Thoracic aorta (tissue), 2 donors: ENCODE measurements around the gene GMDS. TPM values are rescaled to one million over a fixed set of nuclear protein-coding genes. Genes with fewer than 3 reads are reported as not detected.

ENCODE experiments used
- ATAC-seq: fragments of 150-250 bp; one replicate; pipeline ENCODE4 v1.8.0; 2017; ENCODE audit warnings: low read depth; ENCODE audit not compliant: insufficient number of reproducible peaks, low FRiP score
- DNase-seq: peaks from one replicate; pipeline ENCODE4 v3.0.0-alpha.2; 2020; ENCODE audit warnings: low spot score
- H3K27ac ChIP-seq, 2 donors: fragments of 200-600 bp; sonication (generic); 1 replicate in 1 of 2; 2 replicates in 1 of 2; pipeline ENCODE4 v1.5.1; 2016; ENCODE audit warnings: mild to moderate bottlenecking in 2 of 2, moderate library complexity in 2 of 2
- H3K27me3 ChIP-seq: fragments of 200-600 bp; sonication (generic); replicated peaks from 2 replicates; pipeline ENCODE4 v1.6.0; 2016; ENCODE audit warnings: mild to moderate bottlenecking; ENCODE audit not compliant: insufficient read depth
- H3K36me3 ChIP-seq: fragments of 200-600 bp; sonication (generic); one replicate; pipeline ENCODE4 v1.5.1; 2016
- H3K4me1 ChIP-seq, 2 donors: fragments of 200-600 bp; sonication (generic); 1 replicate in 1 of 2; 2 replicates in 1 of 2; pipeline versions ENCODE4 v1.5.1 to v1.6.0; 2016; ENCODE audit warnings: low read depth in 2 of 2, mild to moderate bottlenecking in 1 of 2; ENCODE audit not compliant: control insufficient read depth in 1 of 2
- H3K4me3 ChIP-seq: fragments of 200-600 bp; sonication (generic); 2 replicates; pipeline ENCODE4 v1.5.1; 2016; ENCODE audit warnings: mild to moderate bottlenecking
- H3K9me3 ChIP-seq: fragments of 200-600 bp; sonication (generic); 2 replicates; pipeline ENCODE4 v1.5.1; 2016
- total RNA-seq, 2 donors: library from RNA; depleted of rRNA; stranded (reverse); fragments of >200 nt; gene quantifications; one replicate each; pipeline versions ENCODE4 v1.1.0 to v1.2.3, GENCODE V29; 2016
- TF ChIP-seq, protein P1 (sequence below): fragments of 200-600 bp; sonication (generic); IDR thresholded peaks from one replicate; pipeline ENCODE4 v1.5.1; 2019; ENCODE audit warnings: antibody characterized with exemption

The GMDS gene
- total RNA-seq, 2 donors from 2014 or later = 87.8 to 87.9 TPM

DNA sequence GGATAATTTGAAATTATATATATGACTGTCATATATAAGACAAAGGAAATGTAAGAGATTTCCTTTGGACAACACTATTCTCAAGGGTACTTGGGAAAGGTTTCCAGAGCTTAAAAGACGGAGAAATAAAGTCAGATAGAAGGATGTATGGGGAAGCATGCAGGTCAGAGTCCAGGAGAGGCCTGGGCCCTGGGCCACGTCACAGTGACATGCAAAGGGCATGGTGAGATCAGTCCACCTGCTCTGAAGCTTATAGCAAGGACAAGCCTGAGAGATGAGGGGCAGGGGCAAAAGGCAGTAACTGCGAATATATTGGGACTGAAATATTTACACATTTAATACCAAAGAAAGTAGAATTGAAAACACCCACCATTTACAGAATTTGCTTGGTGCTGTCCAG lies 24.6 kb upstream of the GMDS start:
- ATAC-seq (no peak), DNase-seq (no peak)
- Histone ChIP-seq H3K4me3 (no peak overlapping the region), H3K36me3 (no peaks in the 10 kb centered on the region), H3K27me3 (no peaks in the 10 kb centered on the region), H3K4me1 (peaks cover 1 to 7% of the 10 kb centered on the region in 2 donors), H3K9me3 (no peaks in the 10 kb centered on the region), H3K27ac (no peak overlapping the region)
- TF ChIP-seq, protein P1, sequence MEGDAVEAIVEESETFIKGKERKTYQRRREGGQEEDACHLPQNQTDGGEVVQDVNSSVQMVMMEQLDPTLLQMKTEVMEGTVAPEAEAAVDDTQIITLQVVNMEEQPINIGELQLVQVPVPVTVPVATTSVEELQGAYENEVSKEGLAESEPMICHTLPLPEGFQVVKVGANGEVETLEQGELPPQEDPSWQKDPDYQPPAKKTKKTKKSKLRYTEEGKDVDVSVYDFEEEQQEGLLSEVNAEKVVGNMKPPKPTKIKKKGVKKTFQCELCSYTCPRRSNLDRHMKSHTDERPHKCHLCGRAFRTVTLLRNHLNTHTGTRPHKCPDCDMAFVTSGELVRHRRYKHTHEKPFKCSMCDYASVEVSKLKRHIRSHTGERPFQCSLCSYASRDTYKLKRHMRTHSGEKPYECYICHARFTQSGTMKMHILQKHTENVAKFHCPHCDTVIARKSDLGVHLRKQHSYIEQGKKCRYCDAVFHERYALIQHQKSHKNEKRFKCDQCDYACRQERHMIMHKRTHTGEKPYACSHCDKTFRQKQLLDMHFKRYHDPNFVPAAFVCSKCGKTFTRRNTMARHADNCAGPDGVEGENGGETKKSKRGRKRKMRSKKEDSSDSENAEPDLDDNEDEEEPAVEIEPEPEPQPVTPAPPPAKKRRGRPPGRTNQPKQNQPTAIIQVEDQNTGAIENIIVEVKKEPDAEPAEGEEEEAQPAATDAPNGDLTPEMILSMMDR = no peak

DNA sequence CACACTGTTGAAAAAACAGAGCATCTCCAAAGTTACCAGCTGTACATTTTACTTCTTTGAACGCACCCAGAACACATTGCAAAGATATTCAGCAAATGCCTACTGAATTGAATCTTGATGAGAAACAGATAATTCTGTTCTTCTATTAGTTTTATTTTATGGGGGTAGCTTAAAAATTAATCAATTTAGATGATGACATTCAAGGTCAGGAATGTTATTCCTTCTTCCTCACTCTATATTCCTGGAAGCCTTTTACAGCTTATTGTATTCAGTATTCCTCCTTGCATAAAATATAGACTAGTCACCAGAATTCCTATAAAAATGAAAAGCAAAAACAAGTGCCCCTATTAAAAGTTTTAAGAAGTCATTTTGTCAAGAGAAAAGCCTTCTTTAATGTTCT lies 21.4 kb upstream of the GMDS start:
- H3K27me3 ChIP-seq = no peaks in the 10 kb centered on the region
- no peaks in the 10 kb centered on the region for H3K4me1 ChIP-seq
- ATAC-seq (no peak), DNase-seq (no peak)
- TF ChIP-seq, protein P1 = no peak
- H3K36me3 ChIP-seq = peaks cover 6% of the 10 kb centered on the region
- H3K27ac ChIP-seq = no peak overlapping the region
- H3K4me3 ChIP-seq = no peak overlapping the region
- no peaks in the 10 kb centered on the region for H3K9me3 ChIP-seq

DNA sequence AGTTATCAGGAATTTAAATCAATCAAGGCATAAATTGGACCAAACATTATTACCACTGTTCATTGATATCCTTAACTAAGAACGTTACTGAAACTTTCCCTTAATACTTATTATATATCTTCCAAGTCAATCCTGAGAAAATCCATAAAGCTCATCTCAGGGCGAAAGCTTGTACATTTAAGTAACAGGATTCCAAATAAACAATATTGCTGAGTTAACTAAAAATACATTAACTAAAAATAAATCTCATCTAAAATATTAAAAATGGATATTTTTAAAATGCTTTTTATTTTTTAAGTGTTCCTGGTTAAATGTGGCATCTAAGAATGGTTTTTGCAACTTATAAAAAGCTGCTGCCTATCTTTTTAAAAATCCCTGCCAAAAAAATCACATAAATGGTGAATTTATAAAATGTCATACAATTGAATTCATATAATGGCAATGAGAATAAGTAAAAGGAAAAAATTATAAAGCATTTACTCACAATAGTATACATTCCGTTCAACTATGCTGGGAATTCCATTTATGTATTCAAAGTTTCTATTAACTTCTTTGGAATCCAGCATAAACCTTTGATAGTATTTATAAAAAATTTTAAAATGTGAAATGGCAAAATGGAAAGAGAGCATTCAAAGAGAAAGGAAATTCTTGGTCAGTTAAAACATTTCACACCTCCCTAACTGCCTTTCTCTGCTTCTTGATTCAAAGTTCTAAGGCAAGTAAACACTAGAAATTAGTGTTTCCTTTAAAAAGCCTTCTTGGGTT lies 20.8 kb upstream of the GMDS start:
- Histone ChIP-seq H3K4me1 (no peaks in the 10 kb centered on the region), H3K4me3 (no peak overlapping the region), H3K9me3 (no peaks in the 10 kb centered on the region), H3K27me3 (no peaks in the 10 kb centered on the region), H3K27ac (no peak overlapping the region), H3K36me3 (peaks cover 6% of the 10 kb centered on the region)
- ATAC-seq = no peak
- TF ChIP-seq, protein P1 = no peak
- no peak for DNase-seq

DNA sequence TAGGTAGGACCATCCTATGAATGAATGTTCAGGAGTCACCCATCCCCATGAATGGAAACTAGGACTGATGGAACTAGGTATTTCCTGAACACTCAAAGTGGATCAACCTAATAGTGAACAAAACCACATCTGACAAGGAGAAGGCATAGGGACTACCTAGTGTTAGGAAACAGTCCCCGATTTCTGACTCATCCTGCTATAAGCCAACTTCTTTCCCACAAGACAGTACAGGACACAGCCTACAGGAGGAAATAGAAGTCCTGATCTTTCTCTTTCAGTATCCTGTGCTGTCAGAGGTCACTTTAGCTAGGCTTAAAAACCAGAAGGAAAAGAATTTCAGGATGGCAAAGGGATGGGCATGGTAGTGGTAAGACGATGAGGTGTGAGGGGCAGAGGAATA lies 19.5 kb upstream of the GMDS start:
- Histone ChIP-seq H3K27me3 (no peaks in the 10 kb centered on the region), H3K27ac (no peak overlapping the region), H3K36me3 (peaks cover 6% of the 10 kb centered on the region), H3K4me1 (no peaks in the 10 kb centered on the region), H3K4me3 (no peak overlapping the region), H3K9me3 (no peaks in the 10 kb centered on the region)
- TF ChIP-seq, protein P1 = no peak
- DNase-seq = no peak
- ATAC-seq = no peak

DNA sequence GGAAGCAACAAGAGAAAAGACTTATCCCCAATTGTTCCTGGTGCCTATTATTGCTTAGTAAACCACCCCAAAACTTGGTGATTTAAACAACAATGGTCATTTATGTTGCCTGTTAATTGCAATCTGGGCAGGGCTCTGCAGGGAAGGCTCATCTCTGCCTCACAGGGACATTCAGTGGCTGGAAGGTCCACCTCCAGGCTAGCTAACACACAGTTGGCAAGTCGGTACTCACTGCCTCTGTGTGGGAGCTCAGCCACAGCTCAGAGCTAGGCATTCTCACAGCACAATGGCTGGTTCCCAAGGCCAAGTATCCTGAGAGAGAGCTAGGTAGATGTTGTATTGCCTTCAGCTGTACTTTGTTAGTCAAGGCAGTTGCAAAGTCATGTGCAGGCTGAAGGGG lies 18.5 kb upstream of the GMDS start:
- H3K4me1 ChIP-seq = no peaks in the 10 kb centered on the region
- TF ChIP-seq, protein P1 = no peak
- no peaks in the 10 kb centered on the region for H3K27me3 ChIP-seq
- no peak overlapping the region for H3K27ac ChIP-seq
- H3K36me3 ChIP-seq = peaks cover 6% of the 10 kb centered on the region
- DNase-seq (no peak), ATAC-seq (no peak)
- no peak overlapping the region for H3K4me3 ChIP-seq
- H3K9me3 ChIP-seq = no peaks in the 10 kb centered on the region
